NCI-H1417 treated with DMSO at 0.1 percent for 48 hours (cell line): ENCODE measurements around the gene SLAMF9.

Source experiments
- DNase-seq: peaks from one replicate; lab custom pipeline; 2025; lab: John Stamatoyannopoulos, UW

SLAMF9 gene

GRCh38 chr1:159953536-159954515, at the start of gene SLAMF9:
Gene SLAMF9, minus strand, starts transcription at chr1:159954237. Its CDS starts 100 bp downstream, at chr1:159954137.
- DNase-seq = no peak

DNA sequence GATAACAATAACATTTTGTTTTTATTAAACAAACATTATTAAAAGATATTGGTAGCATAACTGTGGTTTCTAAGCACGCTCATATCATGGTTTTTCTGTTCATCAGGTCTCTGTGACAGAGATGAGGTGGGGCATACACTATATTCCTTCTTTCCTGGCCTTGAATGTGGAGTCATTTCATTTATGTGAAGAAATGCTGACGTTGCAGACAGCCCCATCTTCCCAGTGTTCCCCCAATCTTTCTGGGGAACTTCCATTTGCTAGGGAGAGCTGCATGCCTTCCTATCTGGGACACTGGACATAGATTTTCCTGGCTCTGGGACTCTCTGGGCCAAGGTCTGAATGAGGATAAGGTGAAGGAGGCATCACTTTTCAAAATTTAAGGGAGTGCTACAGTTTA, 47.4 kb upstream of the SLAMF9 start:
- DNase-seq = no peak

DNA sequence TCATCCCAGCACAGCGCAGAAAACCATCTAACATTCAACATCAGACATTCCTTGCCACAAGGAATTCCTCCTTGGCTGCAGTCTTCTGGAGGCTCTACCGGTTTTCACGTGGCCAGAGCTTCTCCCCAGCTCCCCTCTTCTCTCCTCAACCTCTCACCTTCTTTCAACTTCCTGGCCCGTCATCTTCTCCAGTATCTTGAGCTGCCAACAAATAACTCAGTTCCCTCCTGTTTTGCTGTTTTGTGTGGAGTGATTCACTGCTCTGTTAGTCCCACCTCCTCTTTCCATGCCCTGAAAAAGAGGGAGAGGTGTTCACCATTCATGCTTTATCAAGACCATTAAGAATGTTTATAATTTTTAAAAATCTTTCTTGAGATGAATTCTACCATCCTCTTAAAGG, 45.2 kb upstream of the SLAMF9 start:
- DNase-seq = no peak

DNA sequence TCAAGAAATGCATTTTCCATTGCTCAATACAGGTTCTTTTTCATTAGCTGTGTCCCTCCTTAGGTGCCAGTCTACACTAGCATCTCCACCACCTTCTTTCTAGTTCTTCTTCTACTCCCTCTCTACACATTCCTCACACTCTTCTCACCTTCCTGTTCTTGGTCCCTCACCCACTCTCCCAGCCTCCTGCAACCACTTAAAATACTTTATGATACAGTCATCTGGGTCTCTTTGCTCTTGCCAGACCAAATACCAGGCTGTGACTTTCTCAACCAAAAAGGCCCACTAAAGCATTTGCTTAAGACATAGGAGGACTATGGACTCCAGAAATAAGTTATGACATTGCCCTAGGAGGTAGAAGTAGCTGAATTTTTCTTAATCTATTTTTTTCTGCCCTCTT, 42.6 kb upstream of the SLAMF9 start:
- DNase-seq = no peak

DNA sequence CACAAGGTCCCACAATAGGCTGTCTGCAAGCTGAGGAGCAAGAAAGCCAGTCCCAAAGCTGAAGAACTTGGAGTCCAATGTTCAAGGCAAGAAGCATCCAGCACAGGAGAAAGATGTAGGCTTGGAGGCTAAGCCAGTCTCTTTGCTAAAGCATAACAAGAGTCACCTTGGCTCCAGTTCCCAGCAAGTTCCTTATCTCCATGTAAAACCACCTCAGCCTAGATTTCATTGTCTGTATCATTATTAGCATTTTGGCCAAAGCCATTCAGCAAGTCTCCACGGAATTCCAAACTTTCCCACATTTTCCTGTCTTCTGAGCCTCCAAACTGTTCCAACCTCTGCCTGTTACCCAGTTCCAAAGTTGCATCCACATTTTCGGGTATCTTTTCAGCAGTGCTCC, 40.9 kb upstream of the SLAMF9 start:
- DNase-seq = no peak

GRCh38 chr1:159993911-159994310, 39.9 kb upstream of the SLAMF9 start:
- DNase-seq = no peak

DNA sequence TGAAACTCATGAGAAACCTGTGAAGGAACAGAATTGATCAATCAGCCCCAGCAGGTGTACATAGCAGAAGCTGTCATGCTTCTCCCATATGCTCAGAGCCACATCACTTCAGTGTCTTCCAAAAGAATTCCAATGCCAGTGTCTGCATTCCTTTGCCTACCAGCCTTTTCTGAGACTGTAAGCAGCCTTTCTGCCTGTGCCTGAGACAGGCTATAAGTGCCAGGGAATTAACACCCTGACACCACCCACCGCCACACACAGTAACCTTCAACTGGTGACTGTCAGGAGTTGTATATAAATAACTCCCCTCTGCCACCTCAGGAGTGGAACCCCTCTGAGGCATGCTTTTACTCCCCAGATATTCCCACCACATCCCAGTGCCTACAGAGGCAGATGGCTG, 38.1 kb upstream of the SLAMF9 start:
- no peak for DNase-seq

GRCh38 chr1:159991513-159991912, 37.5 kb upstream of the SLAMF9 start:
- no peak for DNase-seq

DNA sequence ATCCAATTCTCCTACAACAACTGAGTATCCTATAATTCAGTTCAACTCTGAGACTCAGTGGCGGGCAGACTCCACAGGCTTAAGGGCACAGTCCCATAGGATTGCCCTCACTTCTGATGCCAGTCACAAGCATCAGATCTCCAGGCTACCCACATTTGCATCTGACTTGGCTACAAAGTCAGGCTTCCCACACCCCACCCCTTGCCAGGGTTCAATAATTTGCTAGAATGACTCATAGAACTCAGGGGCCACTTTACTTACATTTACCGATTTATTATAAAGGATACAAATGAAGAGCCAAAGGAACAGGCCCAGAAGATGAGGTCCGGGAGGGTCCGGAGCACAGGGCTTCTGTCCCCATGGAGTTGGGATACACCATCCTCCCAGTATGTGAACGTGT, 36.0 kb upstream of the SLAMF9 start:
- DNase-seq = no peak

- DNase-seq = no peak
Observed at GRCh38 chr1:159989581-159989980, 35.5 kb upstream of the SLAMF9 start.

GRCh38 chr1:159988006-159988405, 34.0 kb upstream of the SLAMF9 start:
- no peak for DNase-seq

- DNase-seq = no peak
Observed at GRCh38 chr1:159987186-159987585, 33.1 kb upstream of the SLAMF9 start.

- no peak for DNase-seq
Observed at GRCh38 chr1:159986531-159986930, 32.5 kb upstream of the SLAMF9 start.

DNA sequence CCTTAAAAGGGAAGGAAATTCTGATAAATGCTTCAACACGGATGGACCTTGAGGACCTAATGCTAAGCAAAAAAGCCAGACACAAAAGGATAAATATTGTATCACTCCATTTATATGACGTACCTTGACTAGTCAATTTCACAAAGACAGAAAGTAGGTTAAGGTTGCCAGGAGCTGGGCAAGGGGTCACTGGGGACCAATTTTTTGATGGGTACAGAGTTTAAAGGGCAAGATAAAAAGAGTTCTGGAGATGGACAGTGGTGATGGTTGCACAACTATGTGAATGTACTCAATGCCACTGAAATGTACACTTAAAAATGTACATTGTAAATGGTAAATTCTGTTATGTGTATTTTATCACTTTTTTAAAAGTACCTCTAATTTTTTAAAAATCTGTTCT, 32.1 kb upstream of the SLAMF9 start:
- DNase-seq = no peak

DNA sequence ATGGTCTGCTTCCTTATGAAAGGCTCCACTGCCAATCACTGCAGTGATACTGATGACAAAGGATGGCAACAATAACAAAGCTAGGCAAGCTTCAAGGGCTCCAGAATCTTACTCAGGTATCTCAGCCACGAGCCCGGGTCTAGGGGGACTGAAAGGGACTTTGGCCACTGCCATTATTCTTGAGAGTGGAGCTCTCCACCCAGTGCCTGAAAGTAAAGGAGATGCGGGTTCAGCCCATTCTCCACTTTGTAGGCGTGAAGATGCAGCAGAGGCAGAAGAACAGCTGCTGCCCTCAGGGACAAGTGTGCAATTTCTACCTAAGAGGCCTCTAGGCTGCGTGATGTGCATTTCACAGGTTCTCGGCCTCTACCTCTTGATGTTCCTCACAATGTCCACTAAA, 31.4 kb upstream of the SLAMF9 start:
- no peak for DNase-seq

GRCh38 chr1:159983681-159984080, 29.6 kb upstream of the SLAMF9 start:
- no peak for DNase-seq

GRCh38 chr1:159982280-159982679, 28.2 kb upstream of the SLAMF9 start:
- DNase-seq = no peak

DNA sequence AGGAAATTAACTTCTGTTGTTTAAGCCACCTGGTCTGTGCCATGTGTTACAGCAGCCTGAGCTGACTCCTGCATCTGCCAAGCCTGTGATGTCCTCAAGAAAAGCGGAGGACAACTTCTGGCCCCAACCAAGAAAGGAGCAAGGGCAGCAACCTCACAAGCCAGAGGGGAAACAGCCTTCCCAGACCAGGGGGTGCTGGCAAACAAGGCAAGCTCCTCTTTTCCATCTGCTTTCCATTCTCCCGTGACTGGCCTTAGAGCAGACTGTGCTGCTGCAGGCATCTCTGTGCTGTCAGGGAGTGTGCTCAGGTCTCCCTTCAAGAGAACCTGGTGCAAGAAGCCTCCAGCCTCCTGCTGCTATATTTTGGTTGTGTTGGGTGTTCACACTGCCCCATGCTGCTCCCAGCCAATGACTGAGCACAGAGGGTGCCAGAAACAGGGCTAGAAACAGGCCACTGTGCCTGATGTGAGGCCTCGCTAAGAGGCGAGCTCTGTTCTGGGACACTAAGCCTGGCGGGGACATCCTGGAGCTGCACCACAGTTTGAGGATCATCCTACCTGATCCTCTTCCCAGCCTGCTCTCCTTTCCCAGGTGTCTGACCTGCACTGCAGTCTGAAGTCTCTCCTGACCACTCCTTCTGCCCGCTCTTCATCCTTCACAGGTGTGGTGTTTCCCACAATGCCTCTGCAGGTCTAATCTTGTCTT, 27.5 kb upstream of the SLAMF9 start:
- DNase-seq = no peak

GRCh38 chr1:159980786-159981185, 26.7 kb upstream of the SLAMF9 start:
- DNase-seq = no peak

- no peak for DNase-seq
Observed at GRCh38 chr1:159980076-159980475, 26.0 kb upstream of the SLAMF9 start.

DNA sequence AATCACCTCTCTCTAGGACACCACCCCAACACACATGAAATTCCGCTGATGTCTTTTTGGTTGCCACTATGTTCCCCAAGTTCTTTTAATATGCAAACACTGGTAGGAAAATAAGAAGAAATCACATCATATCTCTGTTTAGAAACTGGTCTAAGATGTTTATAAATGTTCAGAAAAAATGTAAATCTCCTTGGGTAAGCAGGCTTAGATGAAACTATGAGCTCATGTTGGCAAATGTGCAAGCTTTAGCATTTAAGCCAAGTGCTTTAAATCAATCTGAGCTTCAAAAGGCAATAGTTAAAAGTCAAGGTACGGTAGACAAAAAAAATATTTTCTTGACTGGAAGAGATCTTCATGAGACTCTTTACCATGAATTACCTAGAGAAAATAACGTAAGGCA, 25.2 kb upstream of the SLAMF9 start:
- DNase-seq = no peak

- DNase-seq = no peak
Observed at GRCh38 chr1:159978107-159978398, 24.0 kb upstream of the SLAMF9 start.

DNA sequence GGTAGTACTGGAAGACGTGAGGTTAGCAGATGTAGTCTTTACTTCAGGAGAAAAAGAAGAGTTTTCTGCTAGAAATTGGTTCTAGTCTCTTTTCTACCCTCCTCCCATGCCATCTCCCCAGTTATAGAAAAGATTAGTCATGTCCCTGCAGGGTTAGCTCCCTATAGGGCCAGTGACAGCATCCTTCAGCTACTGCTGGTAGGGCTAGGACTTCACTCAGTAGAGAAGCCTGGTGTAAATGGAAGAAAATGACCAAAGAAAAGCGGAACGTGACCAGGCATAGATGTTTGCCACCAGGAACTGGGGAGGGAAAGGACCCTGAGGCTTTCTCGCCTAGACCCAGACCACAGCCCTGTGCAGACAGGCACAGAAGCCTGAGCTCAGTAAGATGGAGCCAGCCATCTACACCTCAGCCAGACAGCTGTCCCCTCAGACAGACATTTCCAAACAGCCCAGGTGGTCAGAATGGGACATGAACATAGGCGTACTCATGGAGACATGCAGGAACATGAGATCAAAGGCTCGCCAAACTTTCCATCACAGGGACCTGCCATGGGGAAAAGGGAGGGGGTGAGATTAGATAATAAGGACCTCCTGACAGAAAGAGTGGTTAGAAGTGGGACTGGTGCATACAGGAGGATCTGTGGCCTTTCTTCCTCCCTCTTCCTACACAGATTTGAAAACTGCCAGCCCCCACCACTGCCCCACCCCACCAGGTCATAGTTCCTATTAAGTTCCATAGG, 23.5 kb upstream of the SLAMF9 start:
- no peak for DNase-seq
